ACC112 (cell line): Measurements from ENCODE around the gene GNAS.
A peak's percentile ranks its signal among the peaks of the same experiment; 100 is the strongest.

Source experiments
- H2AFZ ChIP-seq: fragments of 200-600 bp; sonication (generic); one replicate; pipeline ENCODE4 v1.6.0; 2017; ENCODE audit warnings: antibody characterized with exemption, low read length; ENCODE audit not compliant: unreplicated experiment
- H3K27ac ChIP-seq: fragments of 200-600 bp; sonication (generic); 2 replicates; pipeline ENCODE4 v1.5.1; 2014; ENCODE audit warnings: low read depth, mild to moderate bottlenecking, antibody characterized with exemption, low read length, moderate library complexity
- H3K27me3 ChIP-seq: fragments of 200-600 bp; sonication (generic); 2 replicates; pipeline ENCODE4 v1.6.1; 2014; ENCODE audit warnings: mild to moderate bottlenecking, antibody characterized with exemption, low read length, moderate library complexity, mixed read lengths; ENCODE audit not compliant: insufficient read depth
- H3K36me3 ChIP-seq: fragments of 200-600 bp; sonication (generic); 2 replicates; pipeline ENCODE4 v1.6.1; 2016; ENCODE audit warnings: mild to moderate bottlenecking, antibody characterized with exemption, low read length, moderate library complexity, mixed read lengths; ENCODE audit not compliant: insufficient read depth
- H3K4me1 ChIP-seq: fragments of 200-600 bp; sonication (generic); one replicate; pipeline ENCODE4 v1.6.1; 2016; ENCODE audit warnings: low read length, mixed read lengths; ENCODE audit not compliant: insufficient read depth, unreplicated experiment, control insufficient read depth
- H3K4me3 ChIP-seq: fragments of 200-600 bp; sonication (generic); 2 replicates; pipeline ENCODE4 v1.5.1; 2014; ENCODE audit warnings: mild to moderate bottlenecking, low read depth, low read length
- H3K79me2 ChIP-seq: fragments of 200-600 bp; sonication (generic); one replicate; pipeline ENCODE4 v1.6.0; 2016; ENCODE audit warnings: low read length; ENCODE audit not compliant: control insufficient read depth, unreplicated experiment, insufficient read depth

The GNAS gene

GRCh38 chr20:58852543-58853271, at the start of gene GNAS:
GNAS (plus strand) TSS chr20:58852716.
- Histone ChIP-seq H3K27me3 (peaks cover 63% of the 10 kb centered on the region), H3K4me3 (peak within 1 kb of the TSS; percentile 76), H3K4me1 (peaks cover 3% of the 10 kb centered on the region), H3K27ac (no peak within 1 kb of the TSS), H2AFZ (peak within 1 kb of the TSS; percentile 11), H3K36me3 (no peaks in the 10 kb centered on the region), H3K79me2 (no peaks in the 10 kb centered on the region)

- Histone ChIP-seq H3K36me3 (no peaks in the 10 kb centered on the region), H3K27me3 (peaks cover 59% of the 10 kb centered on the region), H3K4me1 (no peaks in the 10 kb centered on the region), H3K4me3 (no peak overlapping the region), H3K79me2 (no peaks in the 10 kb centered on the region), H2AFZ (no peak overlapping the region), H3K27ac (no peak overlapping the region)
Observed at GRCh38 chr20:58803533-58803932, 49.0 kb upstream of the GNAS start.

- peaks cover 55% of the 10 kb centered on the region for H3K27me3 ChIP-seq
Observed at GRCh38 chr20:58807801-58808200, 44.7 kb upstream of the GNAS start.

GRCh38 chr20:58808271-58809046, 44.1 kb upstream of the GNAS start:
- H2AFZ ChIP-seq: no peak overlapping the region
- H3K27me3 ChIP-seq: peaks cover 49% of the 10 kb centered on the region
- H3K27ac ChIP-seq: no peak overlapping the region
- H3K4me1 ChIP-seq: no peaks in the 10 kb centered on the region
- H3K79me2 ChIP-seq: no peaks in the 10 kb centered on the region
- H3K36me3 ChIP-seq: no peaks in the 10 kb centered on the region
- no peak overlapping the region for H3K4me3 ChIP-seq

More at GRCh38 chr20:58807801-58808200, 44.7 kb upstream of the GNAS start:
- H3K4me3 ChIP-seq: no peak overlapping the region
- no peaks in the 10 kb centered on the region for H3K36me3 ChIP-seq
- no peak overlapping the region for H3K27ac ChIP-seq
- H3K4me1 ChIP-seq: no peaks in the 10 kb centered on the region
- H2AFZ ChIP-seq: no peak overlapping the region
- H3K79me2 ChIP-seq: no peaks in the 10 kb centered on the region

- H2AFZ ChIP-seq: no peak overlapping the region
- H3K27me3 ChIP-seq: peaks cover 46% of the 10 kb centered on the region
- H3K4me1 ChIP-seq: no peaks in the 10 kb centered on the region
- H3K27ac ChIP-seq: no peak overlapping the region
- H3K4me3 ChIP-seq: no peak overlapping the region
- no peaks in the 10 kb centered on the region for H3K36me3 ChIP-seq
- no peaks in the 10 kb centered on the region for H3K79me2 ChIP-seq
Observed at GRCh38 chr20:58810116-58810878, 42.2 kb upstream of the GNAS start.

GRCh38 chr20:58810879-58811250, 41.7 kb upstream of the GNAS start:
- Histone ChIP-seq H3K4me1 (no peaks in the 10 kb centered on the region), H2AFZ (no peak overlapping the region), H3K27me3 (peaks cover 40% of the 10 kb centered on the region), H3K4me3 (no peak overlapping the region), H3K36me3 (no peaks in the 10 kb centered on the region), H3K79me2 (no peaks in the 10 kb centered on the region), H3K27ac (no peak overlapping the region)

GRCh38 chr20:58811334-58811733, 41.2 kb upstream of the GNAS start:
- Histone ChIP-seq H3K4me1 (no peaks in the 10 kb centered on the region), H3K27ac (no peak overlapping the region), H3K27me3 (peaks cover 36% of the 10 kb centered on the region), H3K79me2 (no peaks in the 10 kb centered on the region), H3K4me3 (no peak overlapping the region), H2AFZ (no peak overlapping the region), H3K36me3 (no peaks in the 10 kb centered on the region)

GRCh38 chr20:58813369-58813768, 39.1 kb upstream of the GNAS start:
- Histone ChIP-seq H3K27ac (no peak overlapping the region), H2AFZ (no peak overlapping the region), H3K27me3 (peaks cover 26% of the 10 kb centered on the region), H3K4me3 (no peak overlapping the region), H3K36me3 (no peaks in the 10 kb centered on the region), H3K79me2 (no peaks in the 10 kb centered on the region), H3K4me1 (no peaks in the 10 kb centered on the region)

GRCh38 chr20:58815448-58815847, 37.1 kb upstream of the GNAS start:
- Histone ChIP-seq H3K27me3 (peaks cover 12% of the 10 kb centered on the region), H2AFZ (no peak overlapping the region), H3K79me2 (no peaks in the 10 kb centered on the region), H3K36me3 (no peaks in the 10 kb centered on the region), H3K27ac (no peak overlapping the region), H3K4me3 (no peak overlapping the region), H3K4me1 (no peaks in the 10 kb centered on the region)

GRCh38 chr20:58816051-58816450, 36.5 kb upstream of the GNAS start:
- no peak overlapping the region for H3K27ac ChIP-seq
- H3K79me2 ChIP-seq: no peaks in the 10 kb centered on the region
- H3K36me3 ChIP-seq: no peaks in the 10 kb centered on the region

More at GRCh38 chr20:58816051-58816450, 36.5 kb upstream of the GNAS start:
- Histone ChIP-seq H3K4me3 (no peak overlapping the region), H2AFZ (no peak overlapping the region), H3K27me3 (peaks cover 12% of the 10 kb centered on the region), H3K4me1 (no peaks in the 10 kb centered on the region)
